HG03460 (cell line): ENCODE data around the gene KLRC4.
"Not testable (repeated sequence)": the region's sequence is repeated elsewhere in the genome, so short reads cannot be mapped to it uniquely, and the experiment has no call there.

Experiments used
- ATAC-seq: cut with Tn5 transposase; IDR thresholded peaks from one replicate; pipeline ENCODE4 v1.9.1; 2021; ENCODE audit not compliant: unreplicated experiment

Gene KLRC4

DNA sequence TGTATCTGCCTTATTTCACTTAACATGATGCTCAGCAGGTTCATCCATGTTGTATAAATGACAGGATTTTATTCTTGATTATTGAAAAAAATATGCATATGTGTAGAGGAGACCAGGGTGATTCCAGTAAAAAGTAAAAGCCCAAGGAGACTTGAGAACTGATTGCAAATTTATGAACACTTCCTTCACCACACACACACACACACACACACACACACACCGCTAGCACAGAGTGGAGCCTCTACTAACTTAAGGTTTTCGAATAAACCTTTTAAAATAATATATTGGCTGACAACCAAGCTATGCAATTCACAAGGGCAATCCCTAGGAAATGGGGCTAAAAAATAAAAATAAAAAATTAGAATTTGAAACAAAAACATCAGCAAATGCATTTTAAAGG is 11.4 kb downstream of the KLRC4 start:
- ATAC-seq: no peak

DNA sequence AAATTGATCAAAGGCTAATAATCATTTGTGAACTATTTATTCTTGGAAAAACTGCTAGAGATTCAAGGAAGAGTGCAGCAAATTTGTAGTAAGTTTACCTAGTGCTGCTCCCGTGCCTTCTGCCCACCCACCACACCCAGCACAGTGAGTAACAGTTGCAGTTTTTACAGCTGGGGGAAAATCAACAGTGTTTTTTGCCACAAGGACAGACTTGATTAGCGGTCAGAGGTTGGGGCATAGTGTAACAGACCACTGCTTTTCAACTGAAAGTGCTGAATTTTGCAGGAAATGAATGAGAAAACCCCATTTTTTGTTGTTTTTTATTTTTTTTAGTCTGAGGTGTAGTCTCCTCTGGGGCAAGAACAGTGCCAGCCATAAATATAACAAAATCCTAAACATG is 12.3 kb downstream of the KLRC4 start:
- ATAC-seq: no peak

GRCh38 chr12:10396176-10396575 is 13.4 kb downstream of the KLRC4 start:
- ATAC-seq: not testable (repeated sequence)

- peak; percentile 75 for ATAC-seq
These were observed 14.1 kb downstream of the KLRC4 start for GRCh38 chr12:10395390-10395998.

DNA sequence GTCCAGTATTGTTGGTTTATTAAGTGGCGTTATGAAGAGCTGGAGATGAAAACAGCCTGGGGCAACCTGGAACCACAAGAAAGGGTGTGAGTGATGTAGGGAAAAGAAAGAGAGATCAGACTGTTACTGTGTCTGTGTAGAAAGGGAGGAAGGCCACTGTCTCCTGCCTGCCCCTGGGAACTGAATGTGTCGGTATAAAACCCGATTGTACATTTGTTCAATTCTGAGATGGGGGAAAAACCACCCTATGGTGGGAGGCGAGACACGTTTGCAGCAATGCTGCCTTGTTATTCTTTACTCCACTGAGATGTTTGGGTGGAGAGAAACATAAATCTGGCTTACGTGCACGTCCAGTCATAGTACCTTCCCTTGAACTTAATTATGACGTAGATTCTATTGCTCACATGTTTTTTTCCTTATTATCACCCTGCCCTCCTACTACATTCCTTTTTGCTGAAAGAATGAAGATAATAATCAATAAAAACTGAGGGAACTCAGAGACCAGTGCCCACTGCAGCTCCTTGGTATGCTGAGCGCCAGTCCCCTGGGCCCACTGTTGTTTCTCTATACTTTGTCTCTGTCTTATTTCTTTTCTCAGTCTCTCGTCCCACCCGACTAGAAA is 14.9 kb downstream of the KLRC4 start:
- not testable (repeated sequence) for ATAC-seq

DNA sequence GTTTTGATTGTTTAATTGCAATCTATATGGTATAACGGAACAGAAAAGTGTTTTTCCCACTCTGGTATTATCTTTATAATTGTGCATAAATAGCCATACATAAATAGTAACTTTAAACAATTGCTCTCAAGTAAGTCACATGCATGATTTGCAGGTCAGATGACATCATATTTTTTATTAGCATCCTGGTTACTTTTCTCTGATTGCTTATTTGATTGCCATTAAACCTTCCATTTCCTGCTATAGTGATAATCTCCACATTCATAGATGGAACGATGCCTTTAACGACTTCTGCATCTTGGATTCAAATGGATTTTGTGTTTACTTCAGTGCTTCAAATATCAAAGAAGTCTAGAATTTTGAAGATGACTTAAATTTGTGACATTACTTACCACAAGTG is 16.3 kb downstream of the KLRC4 start:
- ATAC-seq: no peak

- ATAC-seq: peak; percentile 80
These were observed 17.1 kb downstream of the KLRC4 start for GRCh38 chr12:10392394-10392930.

GRCh38 chr12:10390991-10391390 is 18.6 kb downstream of the KLRC4 start:
- ATAC-seq: not testable (repeated sequence)

DNA sequence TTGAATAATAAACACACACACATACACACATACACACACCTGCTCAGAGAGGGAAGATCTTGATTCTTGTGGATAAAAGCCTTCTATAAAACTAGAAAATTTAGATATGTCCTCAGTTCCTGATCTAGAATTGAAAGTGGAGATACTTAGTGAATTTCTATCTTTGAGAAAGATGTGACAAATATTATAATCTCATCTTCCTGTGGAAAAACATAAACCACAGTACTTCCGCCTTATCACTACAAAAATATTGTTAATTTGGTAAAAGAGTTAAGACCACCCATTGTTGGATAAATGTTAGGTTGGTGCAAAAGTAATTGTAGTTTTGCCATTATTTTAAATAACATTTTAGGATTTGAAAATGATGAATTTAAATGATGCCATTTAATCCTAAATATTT is 19.7 kb downstream of the KLRC4 start, which contains the start of gene KLRK1:
Gene KLRK1, minus strand, starts transcription at position 138 of the 400 bp plus-strand sequence. CDS start 1,231 bp downstream, outside the sequence.
- no peak for ATAC-seq

DNA sequence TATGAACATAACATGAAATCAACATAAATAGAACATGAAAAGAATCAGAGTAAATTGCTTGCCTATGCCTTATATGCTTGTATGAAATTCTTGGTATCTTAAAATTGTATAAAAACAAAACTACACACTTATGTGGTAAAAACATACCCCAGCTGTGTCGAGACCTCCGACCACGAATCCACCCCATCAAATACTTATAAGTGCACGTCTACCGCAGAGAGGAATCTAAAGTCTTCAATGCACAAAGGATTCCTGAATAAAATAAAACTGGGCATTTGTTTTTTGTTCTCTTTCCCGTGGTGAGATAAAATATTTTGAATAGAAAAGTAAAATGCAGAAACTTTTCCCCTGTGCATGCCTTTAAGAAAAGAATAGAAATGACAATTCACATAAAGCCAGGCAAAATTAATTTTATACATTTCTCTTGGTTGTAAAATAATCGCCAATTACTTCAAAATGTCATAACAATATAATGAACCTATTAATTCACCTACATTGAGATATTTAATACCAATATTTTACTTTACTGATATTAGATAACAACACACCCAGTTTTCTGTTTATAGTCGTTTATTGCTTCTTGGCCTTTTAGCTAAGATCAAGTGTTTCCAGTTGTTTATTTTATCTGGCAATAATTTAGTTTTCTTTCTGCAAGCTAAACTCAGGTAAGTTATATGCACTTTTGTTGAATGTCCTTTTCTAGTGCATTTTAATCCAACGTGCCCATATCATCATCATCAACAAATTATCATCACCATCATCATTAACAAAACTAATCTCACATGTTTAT is 20.7 kb downstream of the KLRC4 start:
- ATAC-seq: no peak

GRCh38 chr12:10387498-10387897 is 22.1 kb downstream of the KLRC4 start:
- ATAC-seq: not testable (repeated sequence)

DNA sequence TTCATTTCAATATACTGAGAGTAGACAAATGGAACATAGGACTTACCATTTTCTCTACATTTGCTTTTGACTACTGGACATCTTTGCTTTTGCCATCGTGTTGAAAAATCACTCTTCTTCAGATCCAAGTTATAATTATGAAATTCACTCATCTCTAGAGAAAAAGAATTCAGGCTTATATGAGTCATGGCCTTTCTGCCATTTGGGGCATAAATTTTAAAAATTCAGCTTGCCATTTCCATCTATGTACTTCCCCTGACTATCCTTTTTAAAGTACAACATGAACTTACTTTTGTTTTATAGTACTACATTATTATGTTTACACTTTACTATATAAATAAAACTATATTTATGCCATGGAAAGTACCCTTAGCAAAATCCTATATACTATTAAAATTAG is 22.7 kb downstream of the KLRC4 start:
- ATAC-seq: no peak

GRCh38 chr12:10385166-10385613 is 24.4 kb downstream of the KLRC4 start:
- ATAC-seq: no peak

DNA sequence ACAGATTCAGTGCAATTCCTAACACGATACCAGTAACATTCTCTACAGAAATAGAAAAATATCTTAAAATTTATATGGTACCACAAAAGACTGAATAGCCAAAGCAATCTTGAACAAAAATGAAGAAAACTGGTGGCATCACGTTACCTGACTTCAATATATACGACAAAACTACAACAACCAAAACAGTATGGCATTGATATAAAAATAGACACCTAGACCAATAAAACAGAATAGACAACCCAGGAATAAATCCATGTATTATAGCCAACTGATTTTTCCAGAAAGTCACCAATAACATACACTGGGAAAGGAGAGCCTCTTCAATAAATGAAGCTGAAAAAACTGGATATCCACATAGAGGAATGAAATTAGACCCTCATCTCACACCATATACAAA is 25.4 kb downstream of the KLRC4 start:
- ATAC-seq: no peak

DNA sequence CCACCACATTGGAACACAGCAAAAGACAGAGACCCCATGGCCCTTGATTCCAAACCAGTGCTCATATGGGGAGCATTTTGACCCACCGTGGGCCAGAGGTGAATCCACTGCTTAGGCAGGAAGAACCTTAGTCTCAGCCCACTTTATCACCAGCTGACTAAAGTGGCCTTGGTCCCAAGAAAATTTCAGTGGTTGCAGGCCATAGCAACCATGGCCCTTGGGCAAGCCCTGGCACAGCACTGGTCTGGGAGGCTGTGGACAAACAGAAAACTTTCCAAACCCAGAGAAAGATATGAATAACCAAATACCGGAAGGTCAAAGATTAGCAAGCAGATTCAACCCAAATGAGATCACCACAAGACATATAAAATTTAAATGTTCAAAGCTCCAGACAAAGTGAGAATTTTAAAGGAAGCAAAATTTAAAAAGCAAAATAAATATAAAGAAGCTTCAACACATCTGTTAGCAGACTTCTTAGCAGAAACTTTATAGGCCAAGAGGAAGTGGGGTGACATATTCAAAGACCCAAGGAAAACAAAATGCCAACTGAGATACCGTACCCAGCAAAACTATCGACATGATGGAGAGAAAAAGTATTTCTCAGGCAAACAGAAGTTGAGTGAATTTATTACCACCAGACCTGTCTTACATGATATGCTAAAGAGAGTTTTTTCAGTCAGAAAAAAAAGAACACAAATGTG is 27.5 kb downstream of the KLRC4 start:
- no peak for ATAC-seq

DNA sequence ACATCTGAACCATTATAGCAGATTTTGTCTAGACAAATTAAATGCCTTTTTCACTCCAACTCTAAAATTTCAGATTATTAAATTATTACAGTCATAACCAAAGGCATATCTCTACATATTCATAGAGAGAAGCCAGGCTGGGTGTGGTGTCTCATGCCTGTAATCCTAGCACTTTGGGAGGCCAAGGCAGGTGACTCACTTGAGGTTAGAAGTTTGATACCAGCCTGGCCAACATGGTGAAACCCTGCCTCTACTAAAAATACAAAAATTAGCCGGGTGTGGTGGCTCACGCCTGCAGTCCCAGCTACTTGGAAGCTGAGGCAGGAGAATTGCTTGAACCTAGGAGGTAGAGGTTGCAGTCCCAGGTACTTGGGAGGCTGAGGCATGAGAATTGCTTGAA is 30.8 kb downstream of the KLRC4 start:
- ATAC-seq: not testable (repeated sequence)

DNA sequence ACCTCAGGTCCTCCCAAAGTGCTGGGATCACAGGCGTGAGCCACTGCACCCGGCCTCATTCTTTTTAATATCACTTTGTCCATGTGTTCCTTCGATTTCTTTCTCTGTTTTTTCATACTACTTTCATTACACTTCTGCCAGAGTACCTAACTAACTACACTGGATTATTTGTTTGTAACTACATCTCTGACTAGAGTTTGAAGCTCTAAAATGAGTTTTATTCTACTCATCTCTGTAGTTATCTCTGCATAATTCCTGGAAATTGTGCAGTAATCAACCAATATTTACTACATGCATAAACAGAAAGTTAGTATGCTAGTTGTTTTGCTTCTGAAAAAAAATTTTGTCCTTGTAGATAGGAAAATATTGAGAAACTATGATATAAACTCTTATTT is 34.9 kb downstream of the KLRC4 start:
- ATAC-seq: no peak

GRCh38 chr12:10372559-10372958 is 37.0 kb downstream of the KLRC4 start:
- no peak for ATAC-seq

GRCh38 chr12:10371893-10372535 is 37.5 kb downstream of the KLRC4 start:
- not testable (repeated sequence) for ATAC-seq

- no peak for ATAC-seq
These were observed 39.8 kb downstream of the KLRC4 start for GRCh38 chr12:10369557-10370415.
